Activated T-cell treated with anti-CD3 and anti-CD28 coated beads for 1 hour (primary cell): Measurements from ENCODE around the gene CCDC78.

Source experiments
- DNase-seq: peaks from one replicate; pipeline ENCODE4 v3.0.0-alpha.2; 2020; ENCODE audit warnings: low read depth

The CCDC78 gene

GRCh38 chr16:726438-727290 is at the start of gene CCDC78, which contains the start of gene HAGHL:
Gene CCDC78, minus strand, starts transcription at chr16:726443. Its CDS starts 76 bp downstream, at chr16:726367.
Gene HAGHL, plus strand, starts transcription at chr16:727106. Its CDS starts 404 bp downstream, at chr16:727510.
- peak; percentile 46 for DNase-seq

DNA sequence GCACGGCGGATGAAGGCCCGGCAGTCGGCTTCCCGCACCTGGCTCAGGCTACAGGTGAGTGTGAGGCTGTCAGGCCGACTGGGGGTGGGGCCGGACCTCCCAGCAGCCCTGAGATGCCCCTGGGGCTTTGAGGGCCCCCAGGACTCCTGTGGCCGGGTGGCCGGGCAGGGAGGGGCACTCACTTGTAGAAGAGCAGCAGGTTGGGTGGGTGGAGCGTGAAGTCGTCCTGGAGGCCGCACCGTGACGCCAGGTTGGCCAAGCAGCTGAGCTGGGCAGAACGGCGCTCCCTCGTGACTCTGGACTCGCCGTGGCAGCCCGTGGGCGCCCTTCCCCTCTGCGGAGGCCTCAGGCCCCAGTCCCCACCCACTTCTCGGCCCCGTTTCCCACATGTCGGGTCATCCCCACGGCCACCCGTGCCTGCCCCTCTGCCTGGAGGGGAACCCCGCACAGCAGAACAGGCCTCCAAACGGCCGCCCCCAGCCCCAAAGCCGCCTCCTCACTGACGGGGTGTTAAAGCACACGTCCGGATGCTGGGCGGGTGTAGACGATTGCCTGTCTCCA is 49.1 kb upstream of the CCDC78 start:
- DNase-seq = no peak

- DNase-seq = no peak
Measured at GRCh38 chr16:774086-775001, 48.1 kb upstream of the CCDC78 start.

DNA sequence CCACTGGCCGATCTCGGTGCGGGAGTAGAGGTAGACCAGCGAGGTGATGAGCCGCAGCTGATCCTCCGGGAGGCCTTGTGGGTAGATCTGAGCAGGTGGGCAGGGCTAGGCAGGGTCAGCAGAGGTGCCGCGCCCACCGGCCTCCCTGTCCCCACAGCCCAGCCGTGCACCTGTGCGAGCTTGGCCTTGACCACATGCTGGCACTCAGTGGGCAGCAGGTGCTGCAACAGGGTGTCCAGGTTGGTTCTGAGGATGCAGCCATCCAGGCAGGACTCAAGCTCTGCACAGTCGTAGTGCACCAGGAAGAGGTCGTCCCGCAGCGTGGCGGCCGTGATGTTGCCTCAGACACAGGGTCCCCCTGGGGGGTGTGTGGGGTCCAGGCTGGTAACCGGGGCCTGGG is 46.7 kb upstream of the CCDC78 start:
- no peak for DNase-seq

- no peak for DNase-seq
Measured at GRCh38 chr16:770411-770810, 44.2 kb upstream of the CCDC78 start.

DNA sequence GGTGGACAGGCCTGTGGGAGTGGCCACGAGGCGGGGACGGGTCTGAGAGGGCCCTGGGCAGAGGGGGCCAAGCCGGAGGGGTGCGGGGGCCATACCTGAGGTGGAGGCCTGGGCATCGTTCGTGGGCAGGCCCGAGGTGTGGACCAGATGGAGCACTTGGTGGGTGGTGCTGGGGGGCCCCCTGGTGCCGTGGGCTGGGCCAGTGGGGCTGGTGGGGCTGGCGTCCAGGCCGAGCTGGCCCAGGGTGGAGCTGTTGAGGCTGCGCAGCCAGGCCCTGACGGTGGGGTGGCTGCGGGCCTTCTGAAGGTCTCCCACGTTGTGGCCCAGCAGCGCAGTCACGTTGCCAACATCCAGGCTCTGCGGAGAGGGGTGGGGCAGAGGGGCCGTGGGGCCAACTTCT is 43.7 kb upstream of the CCDC78 start:
- no peak for DNase-seq

- DNase-seq = no peak
Measured at GRCh38 chr16:769184-769784, 43.0 kb upstream of the CCDC78 start.

DNA sequence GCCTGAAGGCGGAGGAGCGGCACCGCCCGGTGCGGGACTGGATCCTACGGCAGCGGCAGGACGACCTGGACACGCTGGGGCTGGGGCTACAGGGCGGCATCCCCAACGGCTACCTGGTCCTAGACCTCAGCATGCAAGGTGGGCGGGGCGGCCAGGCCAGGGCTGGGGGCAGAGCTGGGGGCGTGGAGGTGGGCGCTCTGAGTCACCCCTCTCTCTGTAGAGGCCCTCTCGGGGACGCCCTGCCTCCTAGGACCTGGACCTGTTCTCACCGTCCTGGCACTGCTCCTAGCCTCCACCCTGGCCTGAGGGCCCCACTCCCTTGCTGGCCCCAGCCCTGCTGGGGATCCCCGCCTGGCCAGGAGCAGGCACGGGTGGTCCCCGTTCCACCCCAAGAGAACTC is 42.2 kb upstream of the CCDC78 start:
- DNase-seq = no peak

- DNase-seq = no peak
Measured at GRCh38 chr16:767743-768235, 41.5 kb upstream of the CCDC78 start.

- no peak for DNase-seq
Measured at GRCh38 chr16:766820-767640, 40.8 kb upstream of the CCDC78 start.

- no peak for DNase-seq
Measured at GRCh38 chr16:766008-766819, 40.0 kb upstream of the CCDC78 start.

GRCh38 chr16:765488-765865 is 39.2 kb upstream of the CCDC78 start:
- DNase-seq = no peak

GRCh38 chr16:764848-765487 is 38.7 kb upstream of the CCDC78 start:
- DNase-seq = no peak

DNA sequence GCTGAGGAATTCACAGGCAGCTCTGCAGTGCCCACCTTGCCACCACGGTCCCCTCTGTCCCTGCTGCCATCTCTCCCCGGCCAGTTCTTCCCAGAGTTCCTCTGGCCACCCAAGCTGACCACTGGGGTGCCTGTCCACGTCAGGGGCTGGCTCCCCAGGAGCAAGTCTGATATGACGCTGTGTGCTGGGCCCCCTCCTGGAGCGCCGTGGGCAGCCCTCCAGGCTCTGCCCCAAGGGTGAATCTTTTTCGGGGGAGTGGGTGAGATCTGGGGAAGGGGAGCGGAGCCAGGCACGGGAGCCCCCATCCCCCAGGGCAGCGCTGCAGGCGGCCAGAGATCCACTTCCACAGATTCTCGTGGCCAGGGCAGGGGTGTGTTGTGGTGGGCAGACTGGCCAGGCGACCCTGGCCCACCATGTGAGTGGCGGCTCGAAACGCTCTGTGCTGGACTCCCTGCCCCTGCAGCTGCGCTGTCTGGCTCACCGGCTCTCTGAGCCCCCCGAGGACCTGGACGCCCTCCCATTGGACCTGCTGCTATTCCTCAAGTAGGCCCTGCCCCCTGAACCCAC is 38.0 kb upstream of the CCDC78 start:
- no peak for DNase-seq

- no peak for DNase-seq
Measured at GRCh38 chr16:763369-764183, 37.3 kb upstream of the CCDC78 start.

DNA sequence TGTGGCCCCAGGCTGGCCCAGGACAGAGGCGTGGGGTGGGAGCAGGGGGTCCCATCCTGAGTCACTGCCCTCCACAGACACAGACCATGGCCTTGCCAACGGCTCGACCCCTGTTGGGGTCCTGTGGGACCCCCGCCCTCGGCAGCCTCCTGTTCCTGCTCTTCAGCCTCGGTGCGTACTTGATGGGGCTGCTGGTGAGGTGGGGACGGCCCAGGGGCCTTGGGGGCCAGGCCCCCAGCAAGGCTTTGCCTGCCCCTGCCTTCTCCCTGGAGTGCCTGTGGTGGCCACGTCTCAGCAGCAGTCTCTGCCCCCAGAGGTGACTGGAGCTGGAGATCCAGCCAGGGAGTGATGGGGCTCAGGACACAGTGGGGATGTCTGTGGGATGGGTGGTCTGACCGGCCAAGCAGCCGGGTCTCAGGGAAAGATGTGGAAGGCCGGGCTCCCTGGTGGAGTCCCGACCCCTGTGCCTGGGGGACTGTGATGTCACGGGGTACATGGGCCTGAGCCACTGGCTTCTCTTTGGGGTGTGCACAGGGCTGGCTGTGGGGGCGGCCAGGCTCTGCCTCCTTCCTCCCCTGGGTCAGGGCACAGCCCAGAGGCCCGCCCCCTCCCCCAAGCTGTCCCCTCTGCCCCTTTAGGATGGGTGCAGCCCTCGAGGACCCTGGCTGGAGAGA is 36.5 kb upstream of the CCDC78 start:
- no peak for DNase-seq

DNA sequence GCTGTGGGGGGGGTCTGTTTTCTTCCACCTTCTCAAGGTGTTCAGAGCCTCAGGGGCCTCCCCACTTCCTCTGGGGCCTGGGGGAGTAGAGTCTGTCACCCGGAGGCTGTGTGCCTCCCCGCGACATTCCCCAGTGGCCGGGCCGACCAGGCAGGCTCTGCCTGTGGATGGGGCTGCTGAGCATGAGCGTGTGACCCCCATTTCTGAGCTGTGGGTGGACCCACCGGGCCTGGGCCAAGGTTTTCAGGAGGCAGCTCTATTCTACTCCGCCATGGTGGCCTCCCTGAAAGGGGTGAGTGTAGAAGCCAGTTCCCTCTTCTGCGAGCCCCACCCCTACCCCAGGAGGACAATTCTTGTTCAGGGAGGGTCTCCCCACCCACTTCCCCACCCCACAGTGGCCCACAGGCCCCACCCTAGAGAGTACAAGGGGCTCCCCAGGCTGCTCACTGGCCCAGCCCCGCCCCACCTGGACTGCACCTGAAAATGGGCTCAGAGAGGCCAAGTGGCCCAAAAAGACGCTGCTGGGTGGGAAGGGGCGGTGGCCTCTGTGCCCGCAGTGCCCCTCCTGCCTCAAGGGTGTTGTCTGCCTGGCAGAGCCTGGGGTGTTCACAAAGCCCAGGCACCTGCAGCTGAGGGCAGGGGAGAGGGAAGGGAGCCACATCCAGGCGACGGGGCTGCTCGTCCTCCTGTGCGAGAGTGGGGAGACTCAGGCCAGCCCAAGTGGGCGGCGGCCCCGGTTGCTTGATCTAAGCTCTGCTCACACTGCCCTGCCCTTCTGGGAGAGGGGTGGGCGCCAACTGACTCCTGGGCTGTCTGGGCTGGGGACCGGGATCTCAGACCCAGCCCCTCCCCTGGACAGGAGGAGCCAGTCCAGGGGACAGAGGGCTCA is 35.6 kb upstream of the CCDC78 start:
- DNase-seq = no peak
